ENCODE data around the gene ERVV-1.
"Not testable (repeated sequence)": the region's sequence is repeated elsewhere in the genome, so short reads cannot be mapped to it uniquely, and the experiment has no call there.

Gene ERVV-1, protein sequence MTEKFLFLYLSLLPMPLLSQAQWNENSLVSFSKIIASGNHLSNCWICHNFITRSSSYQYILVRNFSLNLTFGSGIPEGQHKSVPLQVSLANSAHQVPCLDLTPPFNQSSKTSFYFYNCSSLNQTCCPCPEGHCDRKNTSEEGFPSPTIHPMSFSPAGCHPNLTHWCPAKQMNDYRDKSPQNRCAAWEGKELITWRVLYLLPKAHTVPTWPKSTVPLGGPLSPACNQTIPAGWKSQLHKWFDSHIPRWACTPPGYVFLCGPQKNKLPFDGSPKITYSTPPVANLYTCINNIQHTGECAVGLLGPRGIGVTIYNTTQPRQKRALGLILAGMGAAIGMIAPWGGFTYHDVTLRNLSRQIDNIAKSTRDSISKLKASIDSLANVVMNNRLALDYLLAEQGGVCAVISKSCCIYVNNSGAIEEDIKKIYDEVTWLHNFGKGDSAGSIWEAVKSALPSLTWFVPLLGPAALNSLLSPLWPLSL

DNA sequence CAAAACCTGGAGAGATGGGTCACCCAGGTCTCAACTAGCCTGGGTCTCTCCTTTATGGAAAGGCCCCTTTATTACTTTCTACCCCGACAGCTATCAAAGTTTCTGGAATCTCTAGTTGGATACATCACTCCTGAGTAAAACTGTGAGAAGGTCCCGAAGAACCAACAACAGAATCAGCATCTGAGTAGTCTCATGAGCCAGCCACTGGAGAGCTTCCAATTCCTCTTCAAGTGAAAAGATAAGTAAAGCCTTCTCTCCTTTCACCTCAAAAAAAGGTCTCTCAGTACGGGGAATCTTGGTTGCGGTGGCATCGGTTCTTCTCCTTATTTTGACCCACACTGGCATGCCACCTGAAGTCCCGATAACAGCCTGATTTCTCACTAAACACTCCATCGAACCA, at the start of gene ERVV-1:
ERVV-1 (plus strand) TSS at position 301 of the 400 bp plus-strand sequence. CDS start 170 bp downstream, outside the sequence.
- DNase-seq, result no peak

DNA sequence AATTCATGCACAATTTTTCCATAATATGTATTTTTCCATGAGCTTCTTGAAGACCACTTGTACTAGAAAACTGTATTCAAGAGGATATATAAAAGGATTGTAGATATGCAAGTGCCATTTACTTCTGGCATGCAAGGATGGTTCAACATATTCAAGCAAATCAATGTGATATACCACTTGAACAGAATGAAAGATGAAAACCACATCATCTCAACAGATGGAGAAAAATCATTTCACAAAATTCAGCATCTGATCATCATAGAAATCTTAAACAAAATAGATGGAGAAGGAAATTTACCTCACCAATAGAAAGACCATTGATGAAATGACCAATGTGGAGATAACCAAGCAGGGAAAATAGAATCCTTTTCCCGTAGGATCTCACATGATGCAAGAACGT, 45.9 kb upstream of the ERVV-1 start:
- no peak for DNase-seq

DNA sequence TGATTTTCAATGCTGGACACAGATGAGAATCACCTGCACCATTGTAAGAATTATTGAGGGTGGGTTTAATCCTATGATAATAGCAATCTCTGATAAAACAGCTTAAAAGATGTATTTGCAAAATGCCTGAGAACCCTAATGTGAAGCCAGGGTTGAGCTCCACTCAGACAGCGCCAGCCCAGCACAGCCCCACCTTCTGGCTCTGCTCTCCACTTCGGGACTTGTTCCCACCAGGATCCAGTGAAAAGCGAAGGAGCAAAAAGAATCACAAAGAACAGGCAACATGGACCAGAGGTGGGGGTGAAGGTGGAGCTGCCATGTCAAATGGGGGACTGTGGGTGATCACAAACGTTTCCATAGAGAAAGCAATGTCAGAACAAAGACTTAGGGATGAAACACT, 32.4 kb upstream of the ERVV-1 start:
- DNase-seq, result no peak

DNA sequence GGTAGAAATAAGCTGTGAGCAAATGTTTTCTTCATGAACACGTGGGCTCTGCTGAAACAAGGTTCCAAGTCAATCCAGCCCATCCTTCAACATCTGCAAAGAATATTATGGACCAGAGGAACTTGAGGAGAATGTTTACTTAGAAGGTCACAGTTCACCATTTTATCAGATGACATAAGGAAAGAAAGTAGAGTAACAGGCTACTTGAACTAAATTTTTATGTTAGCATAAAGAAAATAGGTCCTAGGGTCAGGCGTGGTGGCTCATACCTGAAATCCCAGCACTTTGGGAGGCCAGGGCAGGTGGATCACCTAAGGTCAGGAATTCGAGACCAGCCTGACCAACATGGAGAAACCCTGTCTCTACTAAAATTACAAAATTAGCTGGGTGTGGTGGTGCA, 30.6 kb upstream of the ERVV-1 start:
- not testable (repeated sequence) for DNase-seq

DNA sequence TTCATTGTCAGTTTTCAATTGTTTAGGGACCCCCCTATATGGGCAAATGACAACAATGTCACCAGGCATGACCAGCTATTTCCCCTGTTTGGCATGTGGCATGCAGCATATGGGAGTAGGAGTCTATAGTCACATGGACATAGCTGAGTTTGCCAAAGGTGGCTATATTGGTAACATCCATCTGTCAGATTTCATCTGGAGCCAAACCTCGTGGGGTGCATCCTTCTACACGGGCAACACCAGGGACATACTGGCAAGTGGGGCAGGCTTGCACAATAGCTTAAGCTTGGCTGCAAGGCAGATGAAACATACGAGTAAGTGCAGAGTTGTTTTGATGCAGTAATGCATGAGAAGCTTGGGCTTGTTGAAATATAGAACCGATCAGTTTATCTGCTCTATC, 26.5 kb upstream of the ERVV-1 start:
- peak; percentile 3 for DNase-seq

DNA sequence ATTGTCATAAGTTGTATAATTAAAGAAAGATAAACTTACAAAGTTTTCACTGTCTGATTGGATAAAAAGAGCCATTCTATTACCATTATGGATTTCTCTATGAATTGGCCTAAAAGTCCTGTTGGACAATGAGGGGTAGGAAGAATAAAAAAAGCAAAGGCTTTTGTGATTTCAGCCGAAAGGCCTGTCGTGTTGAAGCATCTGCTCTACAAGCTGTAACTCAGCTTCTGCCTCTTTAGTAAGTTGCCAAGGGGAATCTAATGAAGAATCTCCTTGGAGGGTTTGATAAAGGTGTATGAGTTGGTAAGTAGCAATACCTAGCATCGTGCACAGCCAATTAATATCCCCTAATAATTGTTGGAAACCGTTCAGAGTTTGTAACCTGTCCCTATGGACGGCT, 25.2 kb upstream of the ERVV-1 start:
- no peak for DNase-seq

DNA sequence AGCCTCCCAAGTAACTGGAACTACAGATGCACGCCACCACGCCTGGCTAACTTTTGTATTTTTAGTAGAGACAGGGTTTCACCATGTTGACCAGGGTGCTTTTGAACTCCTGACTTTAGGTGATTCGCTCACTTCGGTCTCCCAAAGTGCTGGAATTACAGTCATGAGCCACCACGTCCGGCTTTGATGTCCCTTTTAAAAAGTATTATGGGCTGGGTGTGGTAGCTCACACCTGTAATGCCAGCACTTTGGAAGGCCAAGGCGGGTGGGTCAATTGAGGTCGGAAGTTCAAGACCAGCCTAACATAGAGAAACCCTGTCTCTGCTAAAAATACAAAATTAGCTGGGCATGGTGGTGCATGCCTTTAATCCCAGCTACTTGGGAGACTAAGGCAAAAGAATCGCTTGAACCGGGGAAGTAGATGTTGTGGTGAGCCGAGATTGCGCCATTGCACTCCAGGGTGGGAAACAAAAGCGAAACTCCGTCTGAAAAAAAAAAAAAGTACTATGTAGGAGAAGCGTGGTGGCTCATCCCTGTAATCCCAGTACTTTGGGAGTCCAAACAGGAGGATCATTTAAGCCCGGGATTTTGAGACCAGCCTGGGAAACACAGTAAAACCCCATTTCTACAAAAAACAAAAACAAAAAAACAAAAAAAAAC, 22.8 kb upstream of the ERVV-1 start:
- DNase-seq, result no peak

DNA sequence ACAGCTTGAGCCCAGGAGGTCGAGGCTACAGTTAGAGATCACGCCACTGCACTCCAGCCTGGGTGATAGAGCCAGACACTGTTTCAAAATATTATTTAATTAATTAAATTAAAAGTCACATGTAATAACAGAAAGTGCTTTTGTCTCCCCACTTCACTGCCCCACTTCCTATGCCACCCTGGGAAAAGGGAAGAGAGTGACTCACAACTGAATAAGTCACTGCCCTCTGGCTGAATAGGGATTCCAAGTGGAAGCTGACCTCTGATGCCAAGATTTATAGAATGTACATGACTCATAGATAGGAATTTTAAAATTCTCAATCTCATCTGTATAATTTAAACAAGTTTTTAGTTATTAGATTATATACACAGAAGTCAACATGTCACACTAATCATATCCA, 22.2 kb upstream of the ERVV-1 start:
- no peak for DNase-seq

DNA sequence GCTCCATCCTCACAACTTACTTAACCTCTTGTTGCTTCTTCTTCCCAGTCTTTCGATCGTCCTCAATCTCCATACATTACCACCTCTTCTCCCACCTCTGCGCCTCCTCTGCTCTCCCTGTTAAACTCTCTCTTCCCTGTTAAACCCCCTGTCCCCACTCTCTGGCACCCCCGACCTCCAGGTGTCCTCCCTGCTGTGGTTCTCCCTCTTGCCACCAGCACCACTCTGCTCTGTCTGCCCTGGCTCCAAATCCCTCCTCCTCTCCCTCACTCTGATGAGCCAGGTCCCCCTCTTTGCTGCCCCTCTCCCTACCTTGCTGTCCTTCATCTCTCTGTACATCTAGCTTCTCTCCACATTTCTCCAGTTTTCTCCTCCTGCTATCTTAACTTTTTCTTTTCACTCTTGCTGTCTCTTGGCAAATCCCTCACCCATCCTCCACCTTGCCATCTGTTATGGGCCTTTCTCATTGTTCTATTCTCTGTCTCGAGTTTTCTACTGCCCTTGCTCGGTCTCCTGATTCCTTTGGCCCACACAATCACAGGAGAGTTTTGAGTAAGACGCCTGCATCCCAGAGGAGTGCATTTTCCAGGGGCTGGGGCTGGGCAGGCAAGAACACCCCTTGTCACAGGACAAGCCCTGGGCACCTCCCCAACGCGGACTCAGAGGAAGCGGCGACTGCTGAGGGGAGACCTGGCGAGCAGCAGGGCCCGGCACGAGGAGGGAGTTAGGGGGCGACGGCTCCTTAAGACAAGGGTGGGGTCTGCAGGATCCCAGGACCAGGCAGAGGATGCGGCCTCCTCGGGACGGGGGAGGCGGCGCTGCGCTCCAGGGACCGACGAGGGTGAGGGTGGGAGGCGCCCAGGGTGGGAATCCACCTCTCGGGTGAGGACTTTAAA, 21.4 kb upstream of the ERVV-1 start:
- DNase-seq, result no peak

DNA sequence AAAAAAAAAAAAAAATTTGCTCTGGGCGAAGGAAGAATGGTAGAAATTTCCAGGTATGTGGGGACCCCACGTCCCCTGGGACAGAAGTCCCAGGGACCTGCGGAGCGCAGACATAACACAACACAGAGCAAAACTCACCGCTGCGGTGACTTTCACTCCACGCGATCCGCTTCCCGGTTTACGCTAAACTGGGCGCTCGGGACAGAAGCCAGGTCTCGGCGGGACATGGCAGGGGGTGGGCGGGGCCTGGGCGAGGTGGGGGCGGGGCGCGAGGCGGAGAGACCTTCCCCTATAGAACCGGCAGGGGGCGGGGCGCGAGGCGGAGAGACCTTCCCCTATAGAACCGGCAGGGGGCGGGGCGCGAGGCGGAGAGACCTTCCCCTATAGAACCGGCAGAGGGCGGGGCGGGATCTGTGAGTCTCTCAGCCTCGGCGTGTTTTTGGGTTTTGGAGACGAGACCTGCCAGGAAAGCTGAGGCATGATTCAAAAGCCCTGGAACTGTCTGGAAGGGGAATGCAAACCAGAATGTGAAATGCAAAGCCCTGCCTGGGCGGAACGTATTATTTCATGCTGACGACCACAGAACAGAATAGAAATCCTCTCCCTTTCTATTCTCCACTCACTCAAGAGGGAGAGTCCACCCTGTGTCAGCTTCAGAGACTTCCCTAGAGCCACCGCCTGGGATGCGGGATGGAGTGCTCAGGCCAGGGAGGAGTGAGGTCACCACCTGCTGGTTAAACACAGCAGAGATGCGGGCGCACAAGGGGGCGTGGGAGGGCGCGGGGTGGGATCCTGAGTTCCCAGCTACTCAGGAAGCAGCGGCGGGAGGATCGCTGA, 20.2 kb upstream of the ERVV-1 start:
- DNase-seq, result peak; percentile 41

DNA sequence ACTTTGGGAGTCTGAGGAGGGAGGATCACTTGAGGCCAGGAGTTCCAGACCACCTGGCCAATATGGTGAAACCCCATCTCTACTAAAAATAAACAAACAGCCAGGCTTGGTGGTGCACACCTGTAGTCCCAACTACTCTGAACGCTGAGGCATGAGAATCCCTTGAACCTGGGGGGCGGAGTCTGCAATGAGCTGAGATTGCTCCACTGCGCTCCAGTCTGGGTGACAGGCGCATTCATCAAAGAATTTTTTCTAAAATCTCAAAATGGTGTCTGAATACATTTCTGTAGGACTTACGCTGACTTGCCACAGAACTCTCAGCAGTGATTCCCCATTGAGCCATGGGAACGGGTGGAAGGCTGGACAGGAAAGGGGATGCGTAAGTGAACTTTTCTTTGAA, 18.0 kb upstream of the ERVV-1 start:
- no peak for DNase-seq

DNA sequence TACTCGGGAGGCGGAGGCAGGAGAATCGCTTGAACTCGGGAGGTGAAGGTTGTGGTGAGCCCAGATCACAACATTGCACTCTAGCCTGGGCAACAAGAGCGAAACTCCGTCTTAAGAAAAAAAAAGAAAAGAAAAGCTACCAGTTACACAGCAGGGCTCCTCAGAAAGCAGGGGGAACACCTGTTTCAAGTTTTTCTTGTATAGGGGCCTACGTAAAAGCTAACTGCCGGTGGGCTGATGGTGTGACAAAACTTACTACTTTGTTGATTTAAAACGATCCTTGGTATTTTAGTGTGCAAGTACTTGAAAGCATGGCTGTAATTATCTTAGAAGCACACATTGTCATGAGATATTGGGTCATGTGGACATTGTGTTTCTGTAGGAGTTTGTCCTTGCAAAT, 15.7 kb upstream of the ERVV-1 start:
- no peak for DNase-seq

DNA sequence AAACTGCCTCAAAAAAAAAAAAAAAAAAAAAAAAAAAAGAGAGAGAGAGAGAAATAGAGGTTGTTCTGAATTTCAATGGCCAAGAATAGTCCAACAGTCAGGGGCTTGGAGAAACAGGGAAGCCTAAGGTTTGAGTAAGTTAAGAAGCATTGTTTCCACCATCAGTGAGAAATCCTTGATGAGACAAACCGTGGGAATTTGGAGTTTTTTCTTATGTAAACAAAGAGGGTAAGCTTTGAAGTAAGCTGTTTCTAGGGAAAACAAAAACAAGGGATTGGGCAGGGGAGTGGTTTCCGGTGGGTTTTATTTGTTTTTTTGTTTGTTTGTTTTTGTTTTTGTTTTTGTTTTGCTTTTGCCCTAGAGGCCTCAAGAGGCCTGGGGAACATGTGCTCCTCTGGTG, 11.2 kb upstream of the ERVV-1 start:
- no peak for DNase-seq

DNA sequence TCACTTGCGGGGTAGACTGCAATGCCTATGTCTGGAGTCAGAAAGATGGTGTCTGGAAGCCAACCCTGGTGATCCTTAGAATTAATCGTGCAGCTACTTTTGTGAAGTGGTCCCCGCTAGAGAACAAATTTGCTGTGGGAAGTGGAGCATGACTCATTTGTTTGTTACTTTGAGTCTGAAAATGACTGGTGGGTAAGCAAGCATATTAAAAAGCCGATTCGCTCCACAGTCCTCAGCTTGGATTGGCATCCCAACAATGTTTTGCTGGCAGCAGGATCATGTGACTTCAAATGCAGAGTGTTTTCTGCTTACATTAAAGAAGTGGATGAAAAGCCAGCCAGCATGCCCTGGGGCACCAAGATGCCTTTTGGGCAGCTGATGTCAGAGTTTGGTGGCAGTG, 9.5 kb upstream of the ERVV-1 start:
- no peak for DNase-seq

DNA sequence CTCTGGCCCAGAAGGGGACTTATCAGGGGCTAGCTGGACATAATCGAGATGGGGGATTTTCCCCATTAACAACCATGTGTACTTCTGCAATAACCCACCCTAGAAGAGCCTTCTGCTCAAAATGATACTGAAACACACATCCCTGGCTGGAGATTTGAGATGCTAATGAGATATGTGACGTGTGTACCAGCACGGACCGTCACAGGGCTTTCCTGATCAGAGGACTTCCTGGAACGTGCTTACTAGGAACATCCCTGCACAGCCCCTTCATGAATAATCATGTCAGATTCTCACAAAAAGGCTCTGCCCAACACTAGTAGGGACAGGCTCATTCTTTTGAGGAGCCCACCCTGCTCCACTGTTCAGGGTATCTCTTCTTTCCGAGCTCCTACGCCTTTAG, 6.5 kb upstream of the ERVV-1 start:
- no peak for DNase-seq

DNA sequence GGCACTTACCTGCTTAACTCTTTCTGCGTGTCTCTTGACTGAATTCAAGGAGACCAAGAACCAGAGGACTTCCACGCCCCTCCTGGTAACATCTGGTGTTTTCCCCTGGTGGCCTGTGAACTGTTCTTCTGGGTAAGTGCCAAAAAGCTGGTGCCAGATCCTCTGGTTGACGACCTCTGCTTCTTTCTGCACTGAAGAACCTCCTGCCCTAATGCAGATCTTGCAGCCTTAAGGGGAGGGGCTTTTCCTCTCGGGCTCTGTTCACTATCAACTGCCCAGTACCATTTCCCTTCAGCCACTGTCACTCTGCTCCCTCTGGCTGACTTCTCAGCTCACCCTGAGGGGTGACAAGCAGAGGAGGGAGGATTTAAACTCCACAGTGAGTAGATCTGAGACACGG, 6.1 kb upstream of the ERVV-1 start:
- peak; percentile 27 for DNase-seq

DNA sequence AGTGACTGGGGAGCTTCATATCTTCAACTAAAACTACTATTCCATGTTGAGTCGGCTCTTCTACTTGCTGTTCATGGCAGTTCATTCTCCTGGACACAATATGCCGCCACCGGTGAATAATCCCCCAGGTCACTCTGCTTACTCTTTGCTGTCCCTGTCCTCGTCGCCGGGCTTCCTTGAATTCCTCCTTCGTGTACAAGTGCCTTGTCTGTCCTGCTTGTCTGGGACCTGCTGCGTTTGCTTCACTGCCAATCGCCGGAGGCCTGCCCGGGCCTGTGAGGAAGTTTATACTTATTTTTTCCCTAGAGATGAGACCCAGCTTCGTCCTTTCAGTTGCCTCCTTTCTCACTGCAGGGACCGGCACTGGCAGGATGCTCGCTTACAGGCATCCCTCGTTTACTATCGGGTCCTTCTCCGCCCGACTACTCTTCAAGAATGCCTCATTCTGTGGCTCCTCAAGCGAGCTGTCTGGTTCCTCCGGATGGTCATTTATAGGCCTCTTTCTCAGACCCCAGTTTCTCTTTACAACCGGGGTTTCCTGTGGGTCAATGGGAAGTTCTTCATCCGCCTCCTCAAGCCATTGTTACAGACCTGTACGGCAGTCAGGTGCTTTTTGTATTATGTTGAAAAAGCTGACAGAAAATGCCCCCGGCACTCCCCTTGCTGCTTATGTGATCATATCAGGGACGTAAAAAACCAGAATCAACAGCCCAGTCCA, 5.5 kb upstream of the ERVV-1 start:
- no peak for DNase-seq

DNA sequence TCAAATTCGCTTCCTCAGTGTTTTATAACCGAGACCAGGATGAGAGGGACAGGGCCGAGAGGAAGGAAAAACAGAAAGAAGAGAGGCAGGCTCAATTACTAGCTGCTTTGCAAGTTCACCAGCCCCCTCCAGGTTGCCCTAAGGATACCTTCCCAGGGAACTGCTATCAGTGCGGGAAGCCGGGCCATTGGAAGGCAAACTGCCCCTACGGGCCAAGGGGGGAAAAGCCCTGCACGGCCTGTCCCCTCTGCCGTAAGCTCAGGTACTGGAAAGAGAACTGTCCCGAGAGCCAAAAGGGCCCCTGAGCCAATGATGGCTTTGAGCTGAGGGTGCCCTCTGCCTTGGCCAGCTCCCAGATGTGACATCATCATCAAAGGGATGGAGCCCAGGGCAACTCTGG, 3.2 kb upstream of the ERVV-1 start:
- DNase-seq, result no peak

DNA sequence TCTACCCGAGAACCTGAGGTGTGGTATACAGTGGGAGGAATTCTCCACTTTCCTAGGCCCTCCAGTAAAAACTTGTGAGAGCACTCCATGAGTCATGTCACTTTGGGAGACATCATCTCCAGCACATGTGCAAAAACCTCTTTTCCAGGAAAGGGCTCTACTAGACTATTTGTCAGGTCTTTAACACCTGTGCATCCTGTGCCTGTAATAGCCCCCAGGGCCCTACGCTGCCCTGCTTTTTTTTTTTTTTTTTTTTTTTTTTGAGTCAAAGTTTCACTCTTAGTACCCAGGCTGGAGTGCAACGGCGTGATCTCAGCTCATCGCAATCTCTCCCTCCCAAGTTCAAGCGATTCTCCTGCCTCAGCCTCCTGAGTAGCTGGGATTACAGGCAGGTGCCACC, 1.7 kb upstream of the ERVV-1 start:
- DNase-seq, result no peak

DNA sequence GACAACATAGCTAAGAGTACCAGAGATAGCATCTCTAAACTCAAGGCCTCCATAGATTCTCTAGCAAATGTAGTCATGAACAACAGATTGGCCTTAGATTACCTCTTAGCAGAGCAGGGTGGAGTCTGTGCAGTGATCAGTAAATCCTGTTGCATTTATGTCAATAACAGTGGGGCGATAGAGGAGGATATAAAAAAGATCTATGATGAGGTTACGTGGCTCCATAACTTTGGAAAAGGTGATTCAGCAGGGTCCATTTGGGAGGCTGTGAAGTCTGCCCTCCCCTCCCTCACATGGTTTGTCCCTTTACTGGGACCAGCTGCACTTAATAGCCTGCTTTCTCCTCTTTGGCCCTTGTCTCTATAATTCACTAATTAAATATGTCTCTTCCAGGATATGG, 1.4 kb downstream of the ERVV-1 start:
- no peak for DNase-seq

DNA sequence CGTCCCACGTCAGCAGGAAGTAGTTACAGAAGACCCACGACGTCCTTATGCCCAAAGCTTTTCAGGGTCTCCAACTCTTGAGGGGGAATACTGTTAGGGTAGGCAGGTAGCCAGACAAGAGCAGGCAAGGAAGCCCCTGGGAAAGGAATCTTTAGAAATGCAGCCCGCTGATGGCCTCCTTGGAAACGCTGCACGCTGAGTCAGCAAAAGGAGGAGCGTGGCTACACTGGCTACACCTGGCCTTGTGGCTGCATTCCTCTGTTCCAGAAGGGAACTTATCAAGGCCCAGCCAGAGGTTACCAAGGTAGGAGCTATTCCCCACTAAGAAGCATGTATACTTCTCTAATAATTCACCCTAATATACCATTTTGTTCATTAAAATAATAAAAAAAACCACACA, 2.0 kb downstream of the ERVV-1 start:
- no peak for DNase-seq

DNA sequence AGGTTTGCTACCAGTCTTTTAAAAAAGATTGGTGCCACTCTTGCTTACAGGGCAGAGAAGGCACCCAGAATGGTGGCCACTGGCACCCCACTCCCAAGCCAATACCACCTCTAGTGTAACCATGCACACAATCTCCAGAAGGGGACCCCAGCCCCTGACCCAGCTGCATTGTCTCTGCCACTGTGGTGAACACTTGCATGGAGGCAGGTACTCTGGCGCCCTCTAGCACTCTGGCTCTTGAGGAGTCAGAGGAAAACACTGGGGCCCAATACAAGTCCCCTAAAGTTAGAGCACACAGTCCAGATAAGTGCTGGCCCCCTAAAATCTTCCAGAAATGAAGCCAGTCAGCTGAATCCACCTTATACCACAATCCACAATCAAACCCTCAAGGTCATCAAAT, 6.0 kb downstream of the ERVV-1 start:
- DNase-seq, result no peak

Data from NCI-H2171 treated with DMSO at 0.1 percent for 48 hours (cell line).